CD4-positive, alpha-beta memory T cell (primary cell): ENCODE data around the gene COMMD9. TPM values are rescaled to one million over a fixed set of nuclear protein-coding genes. Genes with fewer than 3 reads are reported as not detected.
A peak's percentile ranks its signal among the peaks of the same experiment; 100 is the strongest.

Experiments used
- CTCF ChIA-PET: fragments of 350-600 bp; sonication (Branson Sonifier 250); formaldehyde crosslinking; loops from one replicate; lab custom pipeline; 2021; ENCODE audit warnings: inconsistent platforms; ENCODE audit not compliant: partially characterized antibody; lab: Charles Lee
- POLR2A ChIA-PET: fragments of 350-600 bp; sonication (Branson Sonifier 250); formaldehyde crosslinking; loops from one replicate; lab custom pipeline; 2021; ENCODE audit not compliant: partially characterized antibody; lab: Charles Lee
- DNase-seq, 5 donors: peaks; one replicate each; pipeline versions ENCODE4 v3.0.0 to v3.0.0-alpha.2; 2020 to 2022; ENCODE audit warnings: mixed read lengths in 1 of 5
- H3K27ac ChIP-seq: one replicate; pipeline ENCODE4 v1.7.0; 2013; ENCODE audit warnings: low read depth, low read length
- H3K27me3 ChIP-seq: 2 replicates; pipeline ENCODE4 v1.7.0; 2013; ENCODE audit warnings: mild to moderate bottlenecking, low read length, moderate library complexity; ENCODE audit not compliant: insufficient read depth
- H3K36me3 ChIP-seq: 2 replicates; pipeline ENCODE4 v1.7.0; 2013; ENCODE audit warnings: mild to moderate bottlenecking, low read length, moderate library complexity; ENCODE audit not compliant: insufficient read depth
- H3K4me1 ChIP-seq: 2 replicates; pipeline ENCODE4 v1.7.0; 2013; ENCODE audit warnings: mild to moderate bottlenecking, low read length, moderate library complexity; ENCODE audit not compliant: insufficient read depth
- H3K4me3 ChIP-seq, 2 donors: one replicate each; pipeline ENCODE4 v1.7.0; 2013; ENCODE audit warnings: low read length in 2 of 2, mild to moderate bottlenecking in 1 of 2
- H3K9me3 ChIP-seq, 2 donors: one replicate each; pipeline ENCODE4 v1.7.0; 2013; ENCODE audit warnings: low read length in 2 of 2, control low read depth in 1 of 2; ENCODE audit not compliant: control insufficient read depth in 1 of 2
- H3K27ac Mint-ChIP-seq, 7 donors: one replicate each; pipeline ENCODE4 v1.8.0; 2020 to 2021; ENCODE audit warnings: mixed read lengths in 7 of 7, mild to moderate bottlenecking in 6 of 7, inconsistent platforms in 3 of 7, moderate library complexity in 3 of 7
- H3K27me3 Mint-ChIP-seq, 2 donors: one replicate each; pipeline ENCODE4 v1.8.0; 2020 to 2021; ENCODE audit warnings: mixed read lengths in 2 of 2
- H3K36me3 Mint-ChIP-seq, 2 donors: one replicate each; pipeline ENCODE4 v1.8.0; 2020 to 2021; ENCODE audit warnings: mixed read lengths in 2 of 2, inconsistent platforms in 1 of 2, mild to moderate bottlenecking in 1 of 2
- H3K4me1 Mint-ChIP-seq, 4 donors: one replicate each; pipeline ENCODE4 v1.8.0; 2020 to 2021; ENCODE audit warnings: mixed read lengths in 4 of 4, mild to moderate bottlenecking in 1 of 4
- H3K4me3 Mint-ChIP-seq, 8 donors: one replicate each; pipeline ENCODE4 v1.8.0; 2020 to 2021; ENCODE audit warnings: mixed read lengths in 8 of 8, mild to moderate bottlenecking in 7 of 8, moderate library complexity in 6 of 8, inconsistent platforms in 3 of 8
- H3K9me3 Mint-ChIP-seq, 8 donors: one replicate each; pipeline ENCODE4 v1.8.0; 2020 to 2021; ENCODE audit warnings: mixed read lengths in 8 of 8, mild to moderate bottlenecking in 5 of 8, inconsistent platforms in 3 of 8, moderate library complexity in 1 of 8
- intact Hi-C: fragments of 100-400 bp; cut with micrococcal nuclease; formaldehyde crosslinking; loops from one replicate; pipeline ENCODE4 v1.15.1; 2023
- polyA plus RNA-seq, 2 donors: library from polyadenylated mRNA; unstranded; fragments of 300-500 nt; fragmentation: Illumina TruSeq; gene quantifications; one replicate each; pipeline ENCODE4 v1.2.3, GENCODE V29; 2021
- total RNA-seq, 2 experiments: library from RNA; stranded (reverse); gene quantifications; one replicate each; pipeline ENCODE4 v1.2.3, GENCODE V29; 2021

The COMMD9 gene
- total and polyA plus RNA-seq, 4 experiments from 2014 or later, result 33.9 to 91.7 (median 54.4) TPM

- Histone ChIP-seq H3K36me3 (no peaks in the 10 kb centered on the region), H3K4me1 (no peaks in the 10 kb centered on the region), H3K9me3 (no peaks in the 10 kb centered on the region), H3K4me3 (no peak overlapping the region), H3K27me3 (no peaks in the 10 kb centered on the region), H3K27ac (no peak overlapping the region)
- CTCF ChIA-PET, result interaction anchor here (1.0 to 1.7 kb wide), 2 partner anchors 20 to 29 kb away, joined by 3 read pairs; no protein-coding TSS in a partner anchor
- intact Hi-C loops, result no loop called here
- no peaks in the 10 kb centered on the region for H3K36me3 Mint-ChIP-seq
- peaks cover 9 to 13% of the 10 kb centered on the region in 2 donors for H3K27me3 Mint-ChIP-seq
- H3K27ac Mint-ChIP-seq, result no peak overlapping the region
- DNase-seq, result no peak
- H3K4me3 Mint-ChIP-seq, result no peak overlapping the region
- H3K9me3 Mint-ChIP-seq, result peaks cover 0 to 2% (median 0%) of the 10 kb centered on the region in 8 donors
- H3K4me1 Mint-ChIP-seq, result peaks cover 1 to 10% (median 5%) of the 10 kb centered on the region in 4 donors
- POLR2A ChIA-PET, result no interaction called here
Observed at GRCh38 chr11:36311926-36312595, 22.8 kb upstream of the COMMD9 start.

GRCh38 chr11:36309779-36310178, 20.6 kb upstream of the COMMD9 start:
- Mint-ChIP-seq H3K27me3 (peaks cover 4 to 9% of the 10 kb centered on the region in 2 donors), H3K9me3 (peaks cover 0 to 5% (median 0%) of the 10 kb centered on the region in 8 donors), H3K27ac (no peak overlapping the region), H3K36me3 (no peaks in the 10 kb centered on the region), H3K4me3 (no peak overlapping the region), H3K4me1 (peaks cover 1 to 14% (median 8%) of the 10 kb centered on the region in 4 donors)
- no peak overlapping the region for H3K4me3 ChIP-seq
- H3K36me3 ChIP-seq, result no peaks in the 10 kb centered on the region
- intact Hi-C loops, result no loop called here
- H3K4me1 ChIP-seq, result no peaks in the 10 kb centered on the region
- CTCF ChIA-PET, result interaction anchor here (1.9 kb wide), 1 partner anchor 183 kb away, joined by 5 read pairs; no protein-coding TSS in a partner anchor
- H3K9me3 ChIP-seq, result no peaks in the 10 kb centered on the region
- POLR2A ChIA-PET, result no interaction called here
- no peak overlapping the region for H3K27ac ChIP-seq
- no peak for DNase-seq
- no peaks in the 10 kb centered on the region for H3K27me3 ChIP-seq

- no peaks in the 10 kb centered on the region for H3K9me3 ChIP-seq
- H3K27ac Mint-ChIP-seq, result no peak overlapping the region
- H3K4me1 ChIP-seq, result no peaks in the 10 kb centered on the region
- no peaks in the 10 kb centered on the region for H3K36me3 ChIP-seq
- no peak overlapping the region for H3K4me3 Mint-ChIP-seq
- CTCF ChIA-PET, result interaction anchor here (0.8 to 1.9 kb wide), 6 partner anchors 19 to 184 kb away, joined by 3 to 12 read pairs (median 4); no protein-coding TSS in a partner anchor
- intact Hi-C loops, result no loop called here
- no peaks in the 10 kb centered on the region for H3K27me3 ChIP-seq
- H3K4me1 Mint-ChIP-seq, result peaks cover 1 to 14% (median 6%) of the 10 kb centered on the region in 4 donors
- H3K36me3 Mint-ChIP-seq, result no peaks in the 10 kb centered on the region
- peaks cover 0 to 5% (median 0%) of the 10 kb centered on the region in 8 donors for H3K9me3 Mint-ChIP-seq
- no peak overlapping the region for H3K27ac ChIP-seq
- peaks cover 3 to 9% of the 10 kb centered on the region in 2 donors for H3K27me3 Mint-ChIP-seq
- no peak for DNase-seq
- POLR2A ChIA-PET, result interaction anchor here (1.1 kb wide), 1 partner anchor 15 kb away, joined by 3 read pairs; no protein-coding TSS in a partner anchor
- H3K4me3 ChIP-seq, result no peak overlapping the region
Observed at GRCh38 chr11:36308577-36308976, 19.4 kb upstream of the COMMD9 start.

- peaks cover 0 to 10% (median 4%) of the 10 kb centered on the region in 4 donors for H3K4me1 Mint-ChIP-seq
Observed at GRCh38 chr11:36306888-36307287, 17.7 kb upstream of the COMMD9 start.

GRCh38 chr11:36305047-36305446, 15.8 kb upstream of the COMMD9 start:
- Histone ChIP-seq H3K27ac (no peak overlapping the region), H3K4me1 (no peaks in the 10 kb centered on the region), H3K4me3 (no peak overlapping the region), H3K27me3 (no peaks in the 10 kb centered on the region), H3K36me3 (no peaks in the 10 kb centered on the region), H3K9me3 (no peaks in the 10 kb centered on the region)
- Mint-ChIP-seq H3K4me1 (peaks cover 0 to 10% (median 4%) of the 10 kb centered on the region in 4 donors), H3K4me3 (no peak overlapping the region), H3K27me3 (peaks cover 0 to 16% of the 10 kb centered on the region in 2 donors), H3K27ac (peak overlapping the region in 1 of 7 donors; percentile 10), H3K9me3 (peaks cover 0 to 5% (median 0%) of the 10 kb centered on the region in 8 donors), H3K36me3 (no peaks in the 10 kb centered on the region)
- DNase-seq, result no peak
- ChIA-PET POLR2A (no interaction called here), CTCF (interaction anchor here (1.5 to 3.1 kb wide), 3 partner anchors 174 to 188 kb away, joined by 4 to 19 read pairs (median 18); no protein-coding TSS in a partner anchor)
- intact Hi-C loops, result no loop called here

More at GRCh38 chr11:36306888-36307287, 17.7 kb upstream of the COMMD9 start:
- intact Hi-C loops, result loop anchor here (1.0 to 2.0 kb wide), 3 partner anchors 46 to 185 kb away; no protein-coding TSS in a partner anchor
- Mint-ChIP-seq H3K36me3 (no peaks in the 10 kb centered on the region), H3K9me3 (peaks cover 0 to 5% (median 0%) of the 10 kb centered on the region in 8 donors), H3K27ac (peak overlapping the region in 1 of 7 donors; percentile 38), H3K4me3 (peak overlapping the region in 1 of 8 donors; percentile 49), H3K27me3 (peaks cover 3 to 12% of the 10 kb centered on the region in 2 donors)
- no peaks in the 10 kb centered on the region for H3K9me3 ChIP-seq
- ChIA-PET POLR2A (interaction anchor here (0.8 kb wide), 1 partner anchor 171 kb away, joined by 3 read pairs; no protein-coding TSS in a partner anchor), CTCF (interaction anchor here (0.8 to 1.3 kb wide), 11 partner anchors 9 to 199 kb away, joined by 3 to 28 read pairs (median 3); partner anchors contain the start of gene COMMD9)
- no peaks in the 10 kb centered on the region for H3K27me3 ChIP-seq
- H3K4me1 ChIP-seq, result no peaks in the 10 kb centered on the region
- H3K27ac ChIP-seq, result no peak overlapping the region
- DNase-seq, result peak in 2 of 5 donors; percentile 15 to 21
- no peaks in the 10 kb centered on the region for H3K36me3 ChIP-seq
- H3K4me3 ChIP-seq, result no peak overlapping the region

- Mint-ChIP-seq H3K4me3 (no peak overlapping the region), H3K36me3 (no peaks in the 10 kb centered on the region), H3K9me3 (peaks cover 0 to 5% (median 0%) of the 10 kb centered on the region in 8 donors), H3K27me3 (peaks cover 0 to 14% of the 10 kb centered on the region in 2 donors), H3K4me1 (peaks cover 0 to 10% (median 4%) of the 10 kb centered on the region in 4 donors), H3K27ac (no peak overlapping the region)
- no peaks in the 10 kb centered on the region for H3K27me3 ChIP-seq
- no peak overlapping the region for H3K4me3 ChIP-seq
- H3K27ac ChIP-seq, result no peak overlapping the region
- CTCF ChIA-PET, result interaction anchor here (1.1 to 3.1 kb wide), 4 partner anchors 37 to 189 kb away, joined by 4 to 19 read pairs (median 11); no protein-coding TSS in a partner anchor
- no peaks in the 10 kb centered on the region for H3K9me3 ChIP-seq
- POLR2A ChIA-PET, result no interaction called here
- intact Hi-C loops, result no loop called here
- DNase-seq, result no peak
- no peaks in the 10 kb centered on the region for H3K4me1 ChIP-seq
- H3K36me3 ChIP-seq, result no peaks in the 10 kb centered on the region
Observed at GRCh38 chr11:36304351-36304750, 15.1 kb upstream of the COMMD9 start.

- no peaks in the 10 kb centered on the region for H3K27me3 ChIP-seq
- Mint-ChIP-seq H3K4me1 (no peaks in the 10 kb centered on the region), H3K36me3 (no peaks in the 10 kb centered on the region), H3K4me3 (no peak overlapping the region), H3K27ac (no peak overlapping the region), H3K27me3 (peaks cover 0 to 12% of the 10 kb centered on the region in 2 donors), H3K9me3 (no peaks in the 10 kb centered on the region)
- H3K27ac ChIP-seq, result no peak overlapping the region
- no peaks in the 10 kb centered on the region for H3K36me3 ChIP-seq
- ChIA-PET POLR2A (no interaction called here), CTCF (interaction anchor here (0.7 to 4.0 kb wide), 8 partner anchors 9 to 213 kb away, joined by 3 to 19 read pairs (median 4); partner anchors contain the start of gene TRAF6)
- H3K4me3 ChIP-seq, result no peak overlapping the region
- H3K9me3 ChIP-seq, result no peaks in the 10 kb centered on the region
- H3K4me1 ChIP-seq, result no peaks in the 10 kb centered on the region
- intact Hi-C loops, result no loop called here
- no peak for DNase-seq
Observed at GRCh38 chr11:36300650-36301049, 11.4 kb upstream of the COMMD9 start.
